Upper lobe of left lung (tissue), 4 donors: ENCODE measurements around the gene SLC22A1.

Source experiments
- POLR2A ChIP-seq, 4 donors: fragments of 450-650 bp; IDR thresholded peaks; one replicate each; pipeline ENCODE4 v1.5.1; 2016 to 2017; ENCODE audit warnings: antibody characterized with exemption in 4 of 4, mild to moderate bottlenecking in 2 of 4
- TF ChIP-seq, protein P1 (sequence below), 6 experiments: fragments of 450-650 bp in 4 of 6; fragments of 200-600 bp in 2 of 6; sonication (generic) in 2 of 6; IDR thresholded peaks; one replicate each; pipeline ENCODE4 v1.5.1; 2016 to 2019; ENCODE audit warnings: antibody characterized with exemption in 6 of 6

DNA sequence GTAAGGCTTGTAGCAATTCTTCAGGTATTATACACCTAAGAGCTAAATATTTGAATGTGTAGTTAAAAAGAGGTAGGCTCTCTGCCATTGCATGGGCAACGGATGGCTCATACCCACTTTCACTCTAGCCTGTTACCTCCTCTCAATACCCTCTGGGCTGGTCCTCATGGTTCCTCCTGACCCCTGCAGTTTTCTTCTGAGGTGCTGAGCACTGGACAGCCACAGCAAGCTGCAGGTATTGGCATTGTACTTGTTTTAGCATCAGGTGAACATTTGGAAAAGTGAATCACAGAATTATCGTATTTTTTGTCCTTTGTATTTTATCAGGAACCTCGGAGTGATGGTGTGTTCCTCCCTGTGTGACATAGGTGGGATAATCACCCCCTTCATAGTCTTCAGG lies 32.9 kb downstream of the SLC22A1 start:
- TF ChIP-seq, protein P1, sequence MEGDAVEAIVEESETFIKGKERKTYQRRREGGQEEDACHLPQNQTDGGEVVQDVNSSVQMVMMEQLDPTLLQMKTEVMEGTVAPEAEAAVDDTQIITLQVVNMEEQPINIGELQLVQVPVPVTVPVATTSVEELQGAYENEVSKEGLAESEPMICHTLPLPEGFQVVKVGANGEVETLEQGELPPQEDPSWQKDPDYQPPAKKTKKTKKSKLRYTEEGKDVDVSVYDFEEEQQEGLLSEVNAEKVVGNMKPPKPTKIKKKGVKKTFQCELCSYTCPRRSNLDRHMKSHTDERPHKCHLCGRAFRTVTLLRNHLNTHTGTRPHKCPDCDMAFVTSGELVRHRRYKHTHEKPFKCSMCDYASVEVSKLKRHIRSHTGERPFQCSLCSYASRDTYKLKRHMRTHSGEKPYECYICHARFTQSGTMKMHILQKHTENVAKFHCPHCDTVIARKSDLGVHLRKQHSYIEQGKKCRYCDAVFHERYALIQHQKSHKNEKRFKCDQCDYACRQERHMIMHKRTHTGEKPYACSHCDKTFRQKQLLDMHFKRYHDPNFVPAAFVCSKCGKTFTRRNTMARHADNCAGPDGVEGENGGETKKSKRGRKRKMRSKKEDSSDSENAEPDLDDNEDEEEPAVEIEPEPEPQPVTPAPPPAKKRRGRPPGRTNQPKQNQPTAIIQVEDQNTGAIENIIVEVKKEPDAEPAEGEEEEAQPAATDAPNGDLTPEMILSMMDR (IDR thresholded peaks at IDR 0.05), result no peak
- no peak for TF ChIP-seq POLR2A (IDR thresholded peaks at IDR 0.05)
